Upper lobe of right lung (tissue), 1 donor: ENCODE measurements around the gene CPLX3. TPM values are rescaled to one million over a fixed set of nuclear protein-coding genes. Genes with fewer than 3 reads are reported as not detected.

Experiments
- ATAC-seq: fragments of 200-7000 bp; cut with Tn5 transposase; one replicate; pipeline ENCODE4 v1.9.1; 2020; ENCODE audit warnings: mild to moderate bottlenecking, moderate library complexity
- DNase-seq: peaks from one replicate; pipeline ENCODE4 v3.0.0-alpha.2; 2020
- H3K27ac ChIP-seq: fragments of 200-600 bp; one replicate; pipeline ENCODE4 v1.8.0; 2022
- H3K27me3 ChIP-seq: fragments of 200-600 bp; one replicate; pipeline ENCODE4 v1.8.0; 2022; ENCODE audit warnings: mild to moderate bottlenecking
- H3K36me3 ChIP-seq: fragments of 200-600 bp; one replicate; pipeline ENCODE4 v1.8.0; 2022
- H3K4me1 ChIP-seq: fragments of 200-600 bp; one replicate; pipeline ENCODE4 v1.8.0; 2022
- H3K4me3 ChIP-seq: fragments of 200-600 bp; one replicate; pipeline ENCODE4 v1.8.0; 2022; ENCODE audit warnings: mild to moderate bottlenecking
- H3K9me3 ChIP-seq: fragments of 200-600 bp; one replicate; pipeline ENCODE4 v1.8.0; 2022
- intact Hi-C: fragments of 100-400 bp; cut with DNase I; formaldehyde crosslinking; loops from one replicate; pipeline ENCODE4 v1.11.0; 2022
- total RNA-seq: library from RNA; stranded (reverse); fragmentation: NEBNext Ultra II Directional; extraction: Animal tissue kit (Norgen Biotek cat#: 25700); gene quantifications from one replicate; pipeline ENCODE4 v1.2.1, GENCODE V29; 2021
- TF ChIP-seq, protein P1 (sequence below): fragments of 200-600 bp; IDR thresholded peaks from one replicate; pipeline ENCODE4 v1.8.0; 2022; ENCODE audit warnings: antibody characterized with exemption
- donor health status: DM: no; HTN: yes; CAD: no; lungs with severe emphysema.

The CPLX3 gene
- total RNA-seq, 1 donor from 2014 or later = not detected

DNA sequence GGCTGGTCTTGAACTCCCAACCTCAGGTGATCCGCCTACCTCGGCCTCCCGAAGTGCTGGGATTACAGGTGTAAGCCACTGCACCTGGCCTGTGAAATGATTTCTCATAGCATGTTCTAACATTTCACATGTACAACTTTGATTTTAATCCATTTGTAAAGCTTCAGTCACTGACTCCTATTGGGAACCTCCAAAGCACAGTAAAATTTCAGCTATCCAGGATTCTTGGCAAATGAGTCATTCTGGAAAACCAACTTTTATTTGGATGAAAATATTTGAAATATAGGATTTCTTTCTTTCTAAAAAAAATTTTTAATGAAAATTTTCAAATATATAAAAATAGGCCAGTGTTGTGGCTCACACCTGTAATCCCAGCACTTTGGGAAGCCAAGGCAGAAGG is 16.5 kb upstream of the CPLX3 start:
- DNase-seq = no peak
- Histone ChIP-seq H3K27ac (no peak overlapping the region), H3K9me3 (no peaks in the 10 kb centered on the region), H3K4me1 (no peaks in the 10 kb centered on the region), H3K36me3 (no peaks in the 10 kb centered on the region), H3K4me3 (no peak overlapping the region), H3K27me3 (no peaks in the 10 kb centered on the region)
- intact Hi-C loops = no loop called here
- TF ChIP-seq, protein P1, sequence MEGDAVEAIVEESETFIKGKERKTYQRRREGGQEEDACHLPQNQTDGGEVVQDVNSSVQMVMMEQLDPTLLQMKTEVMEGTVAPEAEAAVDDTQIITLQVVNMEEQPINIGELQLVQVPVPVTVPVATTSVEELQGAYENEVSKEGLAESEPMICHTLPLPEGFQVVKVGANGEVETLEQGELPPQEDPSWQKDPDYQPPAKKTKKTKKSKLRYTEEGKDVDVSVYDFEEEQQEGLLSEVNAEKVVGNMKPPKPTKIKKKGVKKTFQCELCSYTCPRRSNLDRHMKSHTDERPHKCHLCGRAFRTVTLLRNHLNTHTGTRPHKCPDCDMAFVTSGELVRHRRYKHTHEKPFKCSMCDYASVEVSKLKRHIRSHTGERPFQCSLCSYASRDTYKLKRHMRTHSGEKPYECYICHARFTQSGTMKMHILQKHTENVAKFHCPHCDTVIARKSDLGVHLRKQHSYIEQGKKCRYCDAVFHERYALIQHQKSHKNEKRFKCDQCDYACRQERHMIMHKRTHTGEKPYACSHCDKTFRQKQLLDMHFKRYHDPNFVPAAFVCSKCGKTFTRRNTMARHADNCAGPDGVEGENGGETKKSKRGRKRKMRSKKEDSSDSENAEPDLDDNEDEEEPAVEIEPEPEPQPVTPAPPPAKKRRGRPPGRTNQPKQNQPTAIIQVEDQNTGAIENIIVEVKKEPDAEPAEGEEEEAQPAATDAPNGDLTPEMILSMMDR = no peak
- ATAC-seq = no peak

- intact Hi-C loops = no loop called here
- H3K4me1 ChIP-seq = no peaks in the 10 kb centered on the region
- H3K36me3 ChIP-seq = no peaks in the 10 kb centered on the region
- no peak within 1 kb of the TSS for H3K4me3 ChIP-seq
- TF ChIP-seq, protein P1 = no peak
- no peak for ATAC-seq
- H3K27me3 ChIP-seq = no peaks in the 10 kb centered on the region
- no peak within 1 kb of the TSS for H3K27ac ChIP-seq
- DNase-seq = no peak
- no peaks in the 10 kb centered on the region for H3K9me3 ChIP-seq
Measured at GRCh38 chr15:74812533-74812932, 13.9 kb upstream of the CPLX3 start, which contains the start of gene LMAN1L. Gene LMAN1L, plus strand, starts transcription at chr15:74812835. Its CDS starts 20 bp downstream, at chr15:74812855.

DNA sequence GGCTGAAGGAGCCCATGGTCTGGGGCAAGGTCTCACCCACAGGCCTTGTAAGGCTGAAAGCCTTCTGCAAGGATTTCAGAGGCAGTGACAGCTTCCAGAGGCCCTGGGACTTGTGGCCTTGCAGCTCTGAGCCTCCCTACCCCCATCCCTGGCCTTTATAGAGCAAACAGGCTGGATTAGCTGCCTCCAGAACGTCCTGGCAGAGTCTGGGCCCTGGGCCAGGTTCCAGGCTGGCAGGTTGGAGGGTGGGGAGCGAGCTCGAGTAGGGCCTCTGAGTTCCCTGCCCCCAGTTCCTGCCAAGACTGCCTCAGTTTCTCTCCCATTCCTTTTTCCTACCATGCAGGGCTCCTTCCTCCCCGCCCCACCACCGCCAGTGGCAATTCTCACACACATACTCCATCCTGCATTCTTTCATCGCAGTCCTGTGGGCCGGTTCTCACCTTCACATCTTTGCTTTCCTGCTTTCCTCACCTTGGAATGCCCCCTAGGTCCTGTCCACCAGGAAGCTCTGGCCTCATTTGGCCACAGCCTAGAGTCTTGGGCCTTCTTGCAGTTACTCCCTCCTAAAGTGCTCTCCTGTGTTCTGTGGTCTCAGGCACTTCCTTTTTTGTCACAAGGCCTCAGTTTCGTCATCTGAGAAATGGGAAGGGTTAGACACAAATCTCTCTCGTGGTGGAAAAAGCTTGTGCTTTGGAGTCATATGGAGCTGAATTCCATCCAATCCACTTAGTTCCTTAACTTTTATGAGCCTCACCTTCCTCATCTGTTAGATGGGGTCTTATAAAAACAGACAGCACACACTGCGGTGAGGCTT is 11.1 kb upstream of the CPLX3 start:
- H3K36me3 ChIP-seq = no peaks in the 10 kb centered on the region
- DNase-seq = no peak
- no peak overlapping the region for H3K4me3 ChIP-seq
- intact Hi-C loops = no loop called here
- peak; percentile 3 for ATAC-seq
- no peak overlapping the region for H3K27ac ChIP-seq
- H3K9me3 ChIP-seq = no peaks in the 10 kb centered on the region
- H3K27me3 ChIP-seq = no peaks in the 10 kb centered on the region
- no peaks in the 10 kb centered on the region for H3K4me1 ChIP-seq
- TF ChIP-seq, protein P1 = no peak

- DNase-seq (no peak), ATAC-seq (no peak)
- no peaks in the 10 kb centered on the region for H3K9me3 ChIP-seq
- TF ChIP-seq, protein P1 = no peak
- no peak overlapping the region for H3K4me3 ChIP-seq
- H3K27ac ChIP-seq = no peak overlapping the region
- H3K27me3 ChIP-seq = no peaks in the 10 kb centered on the region
- intact Hi-C loops = no loop called here
- H3K4me1 ChIP-seq = no peaks in the 10 kb centered on the region
- H3K36me3 ChIP-seq = no peaks in the 10 kb centered on the region
Measured at GRCh38 chr15:74815961-74816360, 10.5 kb upstream of the CPLX3 start.

DNA sequence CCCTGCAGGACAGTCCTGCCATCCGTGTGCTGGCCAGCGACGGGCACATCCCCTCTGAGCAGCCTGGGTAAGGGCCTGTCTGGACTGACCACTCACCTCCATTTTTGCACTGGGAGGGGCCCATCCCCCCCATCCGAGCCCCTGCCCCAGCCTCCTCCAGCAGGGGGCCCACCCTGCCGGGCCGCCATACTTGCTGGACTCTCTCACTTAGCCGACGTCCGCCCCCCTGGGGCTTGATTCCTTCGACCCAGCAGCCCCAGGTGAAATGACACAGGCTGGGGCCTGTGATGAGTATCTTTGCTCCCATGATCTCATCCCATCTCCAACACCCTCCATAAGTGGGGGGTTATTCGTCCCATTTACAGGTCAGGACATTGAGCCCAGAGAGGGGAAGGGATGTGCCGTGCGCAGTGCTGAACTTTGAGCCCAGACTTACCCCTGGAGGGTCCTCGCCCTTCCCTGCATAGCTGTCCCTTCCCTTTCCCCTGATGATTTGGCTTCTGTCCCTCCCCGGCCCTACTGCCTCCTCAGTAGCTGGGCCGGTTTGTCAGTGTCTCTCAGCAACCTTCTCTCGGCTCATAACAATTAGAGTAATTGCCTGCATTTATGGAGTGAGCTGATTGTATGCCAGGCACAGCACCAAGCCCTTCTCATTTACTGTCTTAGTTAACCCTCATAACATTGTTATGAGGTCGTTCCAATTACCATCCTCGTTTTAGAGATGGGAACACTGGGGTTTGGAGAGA is 9.6 kb upstream of the CPLX3 start:
- ATAC-seq = no peak
- Histone ChIP-seq H3K4me3 (no peak overlapping the region), H3K27me3 (no peaks in the 10 kb centered on the region), H3K9me3 (no peaks in the 10 kb centered on the region), H3K4me1 (no peaks in the 10 kb centered on the region), H3K27ac (no peak overlapping the region), H3K36me3 (no peaks in the 10 kb centered on the region)
- intact Hi-C loops = no loop called here
- TF ChIP-seq, protein P1 = no peak
- no peak for DNase-seq
